H1 (cell line): ENCODE data around the gene KCNIP2.
A peak's percentile ranks its signal among the peaks of the same experiment; 100 is the strongest.

ENCODE experiments used
- CREB1 ChIP-seq: IDR thresholded peaks from 2 replicates; pipeline ENCODE4 v1.6.1; 2012; ENCODE audit warnings: inconsistent platforms
- HDAC2 ChIP-seq, 2 experiments: fragments of 300-600 bp in 1 of 2; sonication (generic) in 1 of 2; IDR thresholded peaks; 2 replicates each; pipeline ENCODE4 v1.6.1; 2011 to 2012; ENCODE audit warnings: low read depth in 2 of 2, low read length in 2 of 2, mild to moderate bottlenecking in 2 of 2, moderate library complexity in 2 of 2, borderline replicate concordance in 1 of 2, inconsistent platforms in 1 of 2
- POLR2AphosphoS5 ChIP-seq: IDR thresholded peaks from 2 replicates; pipeline ENCODE4 v1.6.1; 2011; ENCODE audit warnings: low read depth, low read length
- RNF2 ChIP-seq: fragments of 200-900, 300-1000 bp; sonication (generic); IDR thresholded peaks from 2 replicates; pipeline ENCODE4 v1.7.1; 2016; ENCODE audit warnings: borderline replicate concordance, low read depth, mild to moderate bottlenecking, antibody characterized with exemption, low read length; ENCODE audit not compliant: poor library complexity, severe bottlenecking; ENCODE audit errors: missing control alignments
- TCF12 ChIP-seq: IDR thresholded peaks from 2 replicates; pipeline ENCODE4 v1.6.1; 2011; ENCODE audit warnings: low read depth, mild to moderate bottlenecking, low read length
- TF ChIP-seq, protein P1 (sequence below), 3 experiments: IDR thresholded peaks; 1 replicate in 2 of 3; 2 replicates in 1 of 3; pipeline versions ENCODE4 v1.5.1 to v1.6.1; 2011; ENCODE audit warnings: low read length in 3 of 3, mild to moderate bottlenecking in 3 of 3, inconsistent platforms in 2 of 3, low read depth in 1 of 3, moderate library complexity in 1 of 3; ENCODE audit not compliant: insufficient read depth in 1 of 3; ENCODE audit errors: control extremely low read depth in 1 of 3
- TF ChIP-seq, protein P2 (sequence below): IDR thresholded peaks from 2 replicates; pipeline ENCODE4 v1.6.1; 2012; ENCODE audit warnings: inconsistent platforms
- TF ChIP-seq, protein P3 (sequence below): IDR thresholded peaks from 2 replicates; pipeline ENCODE4 v1.6.1; 2011; ENCODE audit warnings: low read depth, mild to moderate bottlenecking, low read length; ENCODE audit not compliant: insufficient read depth

DNA sequence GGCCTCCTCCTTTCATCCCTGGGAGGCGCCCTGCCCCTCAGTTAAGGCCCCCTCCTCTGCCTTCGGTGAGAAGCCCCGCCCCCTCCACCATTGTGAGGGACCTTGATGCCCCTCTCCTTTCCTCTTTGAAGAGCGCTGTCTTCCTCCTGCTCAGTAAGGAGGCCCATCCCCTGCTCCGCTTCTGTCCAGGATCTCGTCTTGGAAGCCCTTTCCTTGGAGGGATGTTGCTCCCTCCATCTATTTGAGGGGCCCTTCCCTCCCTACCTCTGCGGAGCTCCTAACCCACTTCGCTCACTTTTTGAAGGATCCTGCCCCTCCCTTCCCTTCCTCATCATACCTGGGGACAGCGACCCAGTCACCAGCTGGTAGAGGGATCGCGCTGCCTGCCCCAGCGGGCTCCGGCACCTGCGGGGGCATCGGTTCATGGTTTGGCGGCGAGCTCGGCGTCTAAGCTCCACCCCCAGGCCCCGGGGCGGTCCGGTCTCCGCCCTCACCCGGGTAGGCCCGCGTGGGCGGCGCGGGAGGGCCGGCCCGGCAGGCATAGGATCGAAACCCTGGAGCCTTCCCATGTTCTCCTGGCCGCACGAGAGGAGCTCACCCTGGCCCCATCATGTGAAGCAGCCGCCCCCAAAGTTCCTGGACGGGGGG, 4.1 kb downstream of the KCNIP2 start:
- TF ChIP-seq POLR2AphosphoS5 (no peak), CREB1 (no peak), RNF2 (no peak), TCF12 (no peak), HDAC2 (IDR thresholded peaks at IDR 0.05; ENCODE audit: borderline replicate concordance in 1 of 2, low read depth in 2 of 2, low read length in 2 of 2) (0 out of 4 replicates have a peak, but pooled peaks of 1 of the 2 experiments have one; percentile 62)
- TF ChIP-seq, protein P1, sequence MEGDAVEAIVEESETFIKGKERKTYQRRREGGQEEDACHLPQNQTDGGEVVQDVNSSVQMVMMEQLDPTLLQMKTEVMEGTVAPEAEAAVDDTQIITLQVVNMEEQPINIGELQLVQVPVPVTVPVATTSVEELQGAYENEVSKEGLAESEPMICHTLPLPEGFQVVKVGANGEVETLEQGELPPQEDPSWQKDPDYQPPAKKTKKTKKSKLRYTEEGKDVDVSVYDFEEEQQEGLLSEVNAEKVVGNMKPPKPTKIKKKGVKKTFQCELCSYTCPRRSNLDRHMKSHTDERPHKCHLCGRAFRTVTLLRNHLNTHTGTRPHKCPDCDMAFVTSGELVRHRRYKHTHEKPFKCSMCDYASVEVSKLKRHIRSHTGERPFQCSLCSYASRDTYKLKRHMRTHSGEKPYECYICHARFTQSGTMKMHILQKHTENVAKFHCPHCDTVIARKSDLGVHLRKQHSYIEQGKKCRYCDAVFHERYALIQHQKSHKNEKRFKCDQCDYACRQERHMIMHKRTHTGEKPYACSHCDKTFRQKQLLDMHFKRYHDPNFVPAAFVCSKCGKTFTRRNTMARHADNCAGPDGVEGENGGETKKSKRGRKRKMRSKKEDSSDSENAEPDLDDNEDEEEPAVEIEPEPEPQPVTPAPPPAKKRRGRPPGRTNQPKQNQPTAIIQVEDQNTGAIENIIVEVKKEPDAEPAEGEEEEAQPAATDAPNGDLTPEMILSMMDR (IDR thresholded peaks at IDR 0.05; ENCODE audit: control extremely low read depth in 1 of 3, insufficient read depth in 1 of 3, low read depth in 1 of 3, low read length in 3 of 3) = no peak
- TF ChIP-seq, protein P2, sequence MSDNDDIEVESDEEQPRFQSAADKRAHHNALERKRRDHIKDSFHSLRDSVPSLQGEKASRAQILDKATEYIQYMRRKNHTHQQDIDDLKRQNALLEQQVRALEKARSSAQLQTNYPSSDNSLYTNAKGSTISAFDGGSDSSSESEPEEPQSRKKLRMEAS = no peak
- TF ChIP-seq, protein P3, sequence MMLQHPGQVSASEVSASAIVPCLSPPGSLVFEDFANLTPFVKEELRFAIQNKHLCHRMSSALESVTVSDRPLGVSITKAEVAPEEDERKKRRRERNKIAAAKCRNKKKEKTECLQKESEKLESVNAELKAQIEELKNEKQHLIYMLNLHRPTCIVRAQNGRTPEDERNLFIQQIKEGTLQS = no peak
